Hepatocyte (in vitro differentiated cells): ENCODE results near the gene HLA-DOB.

Source experiments
- CTCF ChIP-seq: fragments of 200-600 bp; sonication (generic); IDR thresholded peaks from 2 replicates; pipeline ENCODE4 v1.5.1; 2016; ENCODE audit warnings: antibody characterized with exemption, mild to moderate bottlenecking; ENCODE audit not compliant: poor library complexity
- EZH2 ChIP-seq: fragments of 200-600 bp; sonication (generic); IDR thresholded peaks from 2 replicates; pipeline ENCODE4 v1.6.1; 2016; ENCODE audit warnings: antibody characterized with exemption, mild to moderate bottlenecking, borderline replicate concordance
- EZH2phosphoT487 ChIP-seq: fragments of 200-600 bp; sonication (generic); IDR thresholded peaks from one replicate; pipeline ENCODE4 v1.6.1; 2018; ENCODE audit warnings: antibody characterized with exemption, mild to moderate bottlenecking, low read depth, moderate library complexity; ENCODE audit not compliant: unreplicated experiment, severe bottlenecking

- TF ChIP-seq EZH2phosphoT487 (no peak), CTCF (no peak), EZH2 (no peak)
Measured at GRCh38 chr6:32833664-32834063, 16.9 kb upstream of the HLA-DOB start.
